Thyroid gland (tissue), 4 donors: ENCODE results near the gene CSNK1D.

Source experiments
- CTCF ChIP-seq, 6 experiments: fragments of 200-600 bp in 3 of 6; fragments of 450-650 bp in 3 of 6; sonication (generic) in 3 of 6; IDR thresholded peaks; one replicate each; pipeline ENCODE4 v1.5.1; 2016 to 2019; ENCODE audit warnings: antibody characterized with exemption in 6 of 6, mild to moderate bottlenecking in 2 of 6, inconsistent platforms in 1 of 6, moderate library complexity in 1 of 6
- POLR2A ChIP-seq, 2 donors: fragments of 450-650 bp; IDR thresholded peaks; one replicate each; pipeline ENCODE4 v1.6.1; 2017; ENCODE audit warnings: antibody characterized with exemption in 2 of 2, mild to moderate bottlenecking in 2 of 2, moderate library complexity in 1 of 2

DNA sequence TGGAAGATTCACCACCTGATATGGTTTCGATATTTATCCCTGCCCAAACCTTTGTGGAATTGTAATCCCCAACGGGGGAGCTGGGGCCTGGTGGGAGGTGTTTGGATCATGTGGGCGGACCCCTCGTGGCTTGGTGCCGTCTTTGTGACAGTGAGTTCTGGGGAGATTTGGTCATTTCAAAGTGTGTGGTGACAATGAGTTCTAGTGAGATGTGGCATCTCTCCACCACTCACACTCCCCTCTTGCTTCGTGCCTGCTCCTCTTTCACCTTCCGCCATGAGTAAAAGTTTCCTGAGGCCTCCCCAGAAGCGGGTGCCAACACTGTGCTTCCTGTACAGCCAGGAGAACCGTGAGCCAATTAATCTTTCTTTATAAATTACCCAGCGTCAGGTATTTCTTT lies 70.5 kb downstream of the CSNK1D start:
- no peak for TF ChIP-seq POLR2A (IDR thresholded peaks at IDR 0.05)
- no peak for TF ChIP-seq CTCF (IDR thresholded peaks at IDR 0.05)
